NCI-H510A (cell line): ENCODE measurements around the gene NEDD4L.

ENCODE experiments used
- DNase-seq: peaks from one replicate; lab custom pipeline; 2025; lab: John Stamatoyannopoulos, UW

Gene NEDD4L

DNA sequence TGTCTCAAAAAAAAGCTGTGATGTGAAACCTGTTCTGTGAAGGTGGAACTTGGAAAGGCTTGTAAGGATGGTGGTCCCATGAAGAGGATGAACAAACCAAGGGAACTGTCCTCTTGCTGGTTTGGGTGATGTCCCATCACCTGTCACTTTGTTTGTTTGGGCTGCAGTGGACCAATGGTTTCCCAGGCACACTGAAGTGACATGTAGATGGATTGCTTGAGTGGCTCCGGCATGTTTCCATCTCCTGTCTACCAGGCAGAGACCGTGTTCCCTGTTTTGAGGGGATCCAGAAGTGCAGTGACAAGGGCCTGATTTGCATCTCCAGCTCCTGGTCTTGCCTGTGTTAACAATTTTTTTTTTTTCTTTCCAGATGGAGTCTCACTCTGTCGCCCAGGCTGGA is 8.9 kb downstream of the NEDD4L start:
- no peak for DNase-seq

DNA sequence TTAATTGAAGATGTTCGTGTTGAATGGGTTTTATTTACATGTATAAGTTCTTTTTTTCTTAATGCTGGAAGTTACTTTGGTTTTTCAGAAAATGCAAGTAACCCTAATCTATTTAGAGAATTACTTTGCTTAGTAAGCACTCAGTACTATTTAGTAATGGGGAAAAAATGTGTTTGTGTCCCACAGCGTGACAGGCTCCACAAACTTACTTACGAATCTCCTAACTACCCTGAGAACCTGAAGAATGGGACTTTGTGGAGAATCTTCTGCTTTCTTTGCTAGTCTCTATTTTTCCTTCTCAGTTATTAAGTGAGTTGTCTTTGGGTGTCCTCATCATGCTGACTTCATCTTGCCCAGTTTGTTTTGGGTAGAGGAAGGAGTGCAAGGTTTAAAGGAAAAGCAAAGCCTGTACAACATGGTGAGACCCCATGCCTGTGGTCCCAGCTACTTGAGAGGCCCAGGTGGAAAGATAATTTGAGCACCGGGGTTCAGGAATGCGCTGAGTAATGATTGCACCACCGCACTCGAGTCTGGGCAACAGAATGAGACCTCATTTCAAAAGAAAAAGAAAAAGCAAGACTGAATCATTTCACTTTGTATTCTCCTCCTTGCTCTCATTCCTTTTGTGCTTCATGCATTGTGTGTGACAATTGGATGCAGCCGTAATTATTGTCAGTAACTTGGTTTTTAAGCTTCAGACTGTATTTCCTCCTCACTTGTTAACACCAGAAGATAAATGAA is 10.2 kb downstream of the NEDD4L start:
- no peak for DNase-seq

DNA sequence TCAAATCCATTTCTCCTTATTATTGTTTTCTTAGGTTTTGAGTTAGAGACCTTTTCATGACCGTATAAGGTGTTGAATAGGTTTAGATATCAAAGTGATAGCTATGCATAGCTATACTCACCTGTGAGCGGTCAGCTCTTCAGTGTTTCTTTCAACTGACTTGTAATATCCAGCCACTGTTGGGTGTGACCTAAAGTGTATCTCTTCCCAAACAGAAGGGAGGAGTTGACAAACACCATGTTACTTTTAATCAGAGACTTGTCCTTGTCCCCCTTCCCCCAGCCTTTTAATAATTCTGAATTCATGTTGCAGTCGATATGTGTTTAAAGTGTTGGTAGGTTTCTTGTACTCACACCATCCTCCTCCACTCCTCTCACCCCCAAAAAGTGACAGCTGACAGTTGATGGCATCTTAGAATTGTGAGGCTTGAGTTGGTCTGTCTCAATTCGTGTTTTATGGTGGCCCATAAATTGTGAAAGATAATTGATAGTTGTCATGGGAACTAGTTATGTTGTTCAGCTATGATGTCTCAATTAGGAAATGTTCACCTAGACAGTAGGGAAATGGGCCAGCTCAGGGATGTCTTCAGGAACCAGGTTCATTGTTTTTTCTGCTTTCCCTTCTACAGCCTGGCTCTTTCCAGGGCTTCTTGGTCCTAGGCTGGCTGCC is 12.0 kb downstream of the NEDD4L start:
- no peak for DNase-seq

GRCh38 chr18:58056852-58057251 is 12.8 kb downstream of the NEDD4L start:
- no peak for DNase-seq

DNA sequence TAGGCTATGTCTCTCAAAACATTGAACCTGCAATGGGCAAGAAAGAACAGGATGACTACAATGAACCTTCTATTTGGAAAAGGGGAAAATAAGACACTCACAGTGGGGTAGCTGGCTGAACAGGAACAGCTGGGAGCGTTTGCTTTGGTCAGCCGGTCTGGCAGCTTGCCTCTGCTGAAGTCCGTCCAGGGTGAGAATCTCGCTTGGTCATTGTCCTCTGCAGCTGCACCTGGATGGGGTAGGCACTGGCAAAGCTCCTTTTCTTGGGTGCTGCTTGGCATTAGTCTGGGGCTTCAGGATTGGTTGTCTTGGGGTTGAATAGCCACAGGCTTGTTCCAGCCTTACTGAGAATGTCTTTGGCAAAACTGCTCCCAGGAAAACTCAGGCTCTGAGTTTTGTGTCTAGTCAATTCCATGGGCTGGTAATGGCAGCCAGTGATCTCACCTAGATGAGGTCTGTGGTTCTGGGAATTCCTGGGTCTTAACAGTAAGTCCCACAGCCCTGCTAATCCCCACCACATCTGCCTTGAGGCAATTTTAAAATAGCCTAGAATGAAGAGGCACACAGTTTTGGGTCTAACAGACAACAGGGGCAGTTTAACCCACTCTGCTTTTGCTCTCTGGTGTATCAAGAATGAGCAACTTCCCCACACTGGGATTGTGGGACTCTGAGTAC is 13.4 kb downstream of the NEDD4L start:
- DNase-seq: no peak

GRCh38 chr18:58058720-58059119 is 14.7 kb downstream of the NEDD4L start:
- no peak for DNase-seq

DNA sequence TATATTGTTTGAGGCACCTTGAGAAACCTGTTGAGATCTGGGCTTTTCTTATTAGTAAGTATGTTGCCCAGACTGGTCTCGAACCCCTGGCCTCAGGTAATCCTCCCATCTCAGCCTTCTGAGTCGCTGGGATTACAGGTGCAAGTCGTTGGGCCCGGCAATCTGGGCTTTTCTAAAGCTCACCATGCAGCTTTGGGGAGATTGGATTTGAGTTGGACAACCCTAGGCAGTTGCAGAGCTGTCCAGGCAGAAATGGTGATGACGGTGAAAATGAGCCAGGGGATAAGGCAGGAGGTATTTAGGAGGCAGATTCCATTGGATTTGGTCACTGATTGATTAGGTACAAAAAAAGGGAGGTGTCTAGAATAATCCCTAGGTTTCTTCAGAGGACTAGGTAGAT is 16.2 kb downstream of the NEDD4L start:
- DNase-seq: no peak

DNA sequence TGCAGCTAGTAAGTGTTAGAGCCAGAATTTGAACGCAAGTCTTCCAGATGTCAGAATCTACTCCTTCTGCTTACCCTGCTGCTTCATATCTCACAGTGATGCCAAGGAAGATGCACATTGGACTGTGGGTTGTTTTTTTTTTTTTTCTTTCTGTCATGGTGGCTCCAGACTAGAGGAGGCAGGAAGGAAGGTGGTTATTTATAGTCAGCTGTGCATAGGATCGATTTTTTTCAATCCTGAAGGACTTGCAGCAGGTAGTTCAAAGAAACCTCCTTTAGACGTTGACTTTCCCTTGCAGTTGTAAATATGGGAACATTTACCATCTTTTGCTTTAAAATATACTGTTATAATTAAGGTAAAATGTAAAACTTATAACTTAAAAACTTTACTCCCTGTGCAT is 17.3 kb downstream of the NEDD4L start:
- no peak for DNase-seq

- no peak for DNase-seq
Observed at GRCh38 chr18:58064406-58064998, 20.5 kb downstream of the NEDD4L start.

DNA sequence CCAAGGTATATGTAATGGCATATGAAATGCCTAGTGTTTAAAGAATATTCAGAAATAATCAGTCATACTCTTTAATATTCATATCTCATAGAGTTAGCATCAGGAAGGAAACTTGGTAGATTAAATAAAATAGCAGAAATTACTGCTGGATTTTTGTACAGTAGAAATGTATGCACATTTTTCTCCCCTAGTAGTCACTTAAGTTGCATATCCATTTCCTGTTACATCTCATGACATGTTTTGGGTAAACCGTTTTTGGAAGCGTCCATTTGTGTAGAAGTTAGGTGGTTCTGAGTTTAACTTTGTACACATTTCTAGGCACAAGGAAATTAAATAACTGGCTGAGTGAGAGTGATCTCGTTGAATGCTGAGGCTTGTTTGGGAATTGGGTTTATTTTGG is 21.9 kb downstream of the NEDD4L start:
- DNase-seq: no peak

DNA sequence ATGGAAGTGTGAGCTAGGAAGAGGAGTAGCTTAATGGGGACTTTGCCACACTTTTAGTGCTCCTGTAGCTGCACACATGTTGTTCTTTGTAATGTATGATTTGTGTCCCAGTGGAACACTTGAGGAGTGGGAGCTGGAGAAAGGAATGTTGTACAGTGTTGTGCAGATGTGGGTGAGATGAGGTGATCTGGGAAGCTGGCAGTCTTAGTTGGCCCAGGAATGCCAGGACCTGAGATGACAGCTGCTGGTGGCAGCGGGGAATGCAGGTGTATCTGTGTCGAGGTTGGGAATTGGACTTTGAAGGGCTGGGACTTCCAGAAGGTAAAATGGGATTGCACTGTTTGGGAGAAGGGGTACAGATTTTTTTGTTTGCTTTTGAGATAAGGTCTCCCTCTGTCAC is 23.6 kb downstream of the NEDD4L start:
- DNase-seq: no peak

- DNase-seq: no peak
Observed at GRCh38 chr18:58069099-58069498, 25.1 kb downstream of the NEDD4L start.

DNA sequence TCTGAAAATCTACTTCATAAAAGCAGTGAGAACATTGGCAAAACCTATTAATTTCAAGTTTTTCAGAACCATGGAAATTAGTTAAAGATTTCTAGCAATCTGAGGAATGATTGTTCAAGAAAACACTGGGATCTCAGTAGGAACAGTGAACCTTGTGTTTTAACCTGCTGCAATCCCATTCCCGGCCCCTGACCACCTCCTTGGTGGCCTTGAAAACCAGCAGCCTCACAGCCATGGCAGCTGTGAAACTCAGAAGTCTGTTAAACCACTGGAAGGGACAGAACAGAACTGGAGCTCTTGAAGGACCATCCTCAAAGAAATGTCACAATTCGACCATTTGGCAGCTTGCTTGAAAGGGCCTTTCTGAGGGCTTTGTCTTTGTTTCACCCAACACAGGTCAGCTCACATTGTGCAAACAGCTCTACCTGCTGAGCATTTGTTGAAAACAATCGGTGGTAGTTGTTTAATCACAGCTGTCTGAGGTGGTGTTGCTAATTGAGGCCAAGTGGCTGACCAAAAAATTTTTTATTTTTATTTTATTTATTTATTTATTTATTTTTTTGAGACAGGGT is 25.8 kb downstream of the NEDD4L start:
- no peak for DNase-seq

DNA sequence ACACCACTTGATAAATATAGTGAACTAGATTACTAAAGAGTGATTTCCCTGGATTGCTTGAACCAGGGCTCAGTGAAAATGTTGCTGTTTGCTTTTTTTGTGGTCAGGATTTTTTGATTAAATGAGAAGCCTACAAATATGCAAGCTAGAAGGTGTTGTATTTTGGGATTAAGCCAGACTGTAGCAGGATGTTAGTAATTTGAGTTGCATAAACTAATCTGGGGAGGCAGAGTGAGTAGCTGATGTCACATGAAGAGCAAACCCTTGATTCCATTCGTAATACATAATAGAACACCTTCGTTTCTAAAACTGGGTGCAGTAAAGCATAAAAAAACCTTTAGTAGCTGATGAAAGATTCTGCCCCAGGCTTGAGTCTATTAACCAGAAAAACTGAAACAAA is 32.0 kb downstream of the NEDD4L start:
- DNase-seq: no peak

DNA sequence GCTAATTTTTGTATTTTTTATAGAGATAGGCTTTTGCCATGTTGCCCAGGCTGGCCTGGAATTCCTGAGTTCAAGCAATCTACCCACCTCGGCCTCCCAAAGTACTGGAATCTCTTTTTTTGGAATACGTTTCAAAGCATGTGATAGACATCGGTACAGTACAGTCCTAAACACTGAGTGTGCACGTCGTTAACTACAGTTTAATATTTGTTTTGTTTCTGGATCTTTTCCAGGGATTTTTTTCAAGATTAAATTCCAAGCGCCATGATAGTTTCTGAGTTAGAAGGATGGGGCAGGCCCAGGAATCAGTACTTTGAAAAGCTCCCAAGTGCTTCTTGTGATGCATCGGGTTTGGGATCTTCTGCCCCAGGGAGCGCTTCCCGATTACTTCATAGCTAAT is 33.3 kb downstream of the NEDD4L start:
- no peak for DNase-seq

DNA sequence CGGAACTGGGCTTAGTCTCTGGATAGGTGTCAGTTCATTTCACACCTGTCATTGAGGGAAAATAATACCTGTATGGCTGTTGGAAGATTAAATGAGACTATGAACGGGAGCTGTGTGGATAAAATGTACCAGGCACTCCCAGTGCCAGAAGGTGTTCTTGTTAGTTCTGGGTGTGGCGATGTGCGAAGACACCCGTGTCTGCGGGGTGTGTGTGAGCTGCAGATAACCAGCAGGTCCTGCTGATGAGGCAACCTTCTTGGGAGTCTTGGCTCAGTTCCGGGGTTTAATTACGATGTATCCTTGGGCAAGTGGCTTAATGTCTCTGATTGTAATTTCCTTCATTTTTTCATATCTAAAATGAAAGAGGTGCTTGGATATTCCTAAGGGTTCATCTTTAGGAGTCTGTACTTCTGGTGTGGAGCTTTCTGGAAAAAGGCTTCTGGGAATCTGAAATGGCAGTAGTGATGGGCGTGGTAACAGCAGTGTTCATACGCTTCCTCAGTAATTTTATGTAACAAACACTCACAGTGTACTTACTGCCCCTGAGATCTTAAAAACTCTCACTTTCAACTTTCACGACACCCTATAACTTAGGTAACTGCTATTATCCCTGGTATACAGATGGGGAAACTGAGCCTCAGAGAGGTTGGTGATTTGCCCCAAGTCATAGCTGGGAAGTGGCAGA is 35.0 kb downstream of the NEDD4L start:
- no peak for DNase-seq

GRCh38 chr18:58080451-58080850 is 36.4 kb downstream of the NEDD4L start:
- no peak for DNase-seq

DNA sequence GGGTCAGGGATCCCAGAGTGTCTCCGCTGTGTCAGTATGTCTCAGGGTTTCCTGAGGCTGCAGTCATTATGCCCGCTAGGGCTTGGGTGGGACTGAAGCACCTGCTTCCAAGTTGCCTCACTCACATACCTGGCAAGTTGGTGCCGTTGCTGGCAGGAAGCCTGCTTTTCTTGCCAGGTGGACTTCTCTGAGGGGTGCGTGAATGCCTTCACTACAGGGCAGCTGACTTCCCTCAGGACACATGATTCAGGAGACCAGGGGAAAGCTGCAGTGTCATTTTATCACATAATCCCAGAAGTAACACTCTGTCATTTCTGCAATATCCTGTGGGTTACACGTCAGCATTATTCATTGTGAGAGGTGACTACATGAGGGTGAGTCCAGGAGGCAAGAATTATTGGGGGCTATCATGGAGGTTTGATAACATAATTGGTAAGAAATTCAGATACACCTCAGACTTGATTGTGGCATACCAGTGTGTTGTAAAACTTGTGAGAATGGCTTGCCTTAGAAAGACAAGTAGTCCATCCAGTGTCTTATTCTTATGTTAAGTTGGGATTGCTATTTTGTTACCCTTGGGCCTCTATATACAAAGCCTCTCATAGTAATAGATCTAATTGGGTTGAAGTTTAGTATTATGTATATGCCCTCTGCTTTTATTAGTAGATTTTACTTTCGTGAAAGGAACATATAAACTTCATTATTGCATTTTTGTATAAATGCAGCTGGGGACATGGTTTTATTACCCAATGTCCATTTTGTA is 44.1 kb downstream of the NEDD4L start:
- no peak for DNase-seq

DNA sequence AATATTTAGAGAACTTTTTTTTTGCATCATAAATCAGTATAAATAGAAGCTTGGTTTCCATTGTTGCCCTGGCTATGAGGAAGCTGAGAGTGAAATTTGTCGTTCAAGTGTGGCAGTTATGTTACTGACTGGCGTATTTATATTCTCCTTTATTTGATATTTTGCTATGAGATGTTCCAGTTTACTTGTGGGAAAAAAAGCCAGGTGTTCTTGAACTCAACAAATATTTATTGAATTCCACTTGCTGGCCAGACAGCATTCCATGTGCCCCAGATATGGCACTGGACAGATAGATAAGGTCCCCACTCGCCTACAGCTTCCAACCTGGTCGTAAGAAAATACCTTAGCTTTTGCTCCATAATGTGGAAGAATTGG is 44.7 kb downstream of the NEDD4L start:
- no peak for DNase-seq

- no peak for DNase-seq
Observed at GRCh38 chr18:58091099-58091611, 47.1 kb downstream of the NEDD4L start.

DNA sequence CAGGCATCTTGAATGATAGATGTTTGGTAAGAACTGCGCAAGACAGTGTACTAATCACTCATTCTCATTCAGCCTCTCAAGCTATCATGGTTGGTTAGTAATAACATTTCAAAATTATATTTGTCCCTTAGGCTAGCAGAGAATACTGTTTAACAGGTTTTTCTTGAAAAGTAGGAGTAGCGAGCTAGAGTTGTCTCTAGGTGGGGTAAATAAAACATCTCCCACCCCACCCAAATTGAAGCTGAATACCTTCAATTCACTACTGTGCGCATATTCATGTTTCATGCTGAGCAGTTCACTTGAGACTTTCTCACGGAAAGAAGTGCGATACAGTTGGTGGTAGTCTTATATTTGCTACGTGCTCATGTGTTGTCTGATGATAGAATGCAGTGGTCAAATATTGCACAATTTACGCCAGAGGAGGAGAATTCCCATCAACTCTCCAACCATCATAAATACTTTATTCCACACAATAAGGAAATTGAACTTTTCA is 49.3 kb downstream of the NEDD4L start:
- DNase-seq: no peak
